UCSD-AML1 (cell line): ENCODE data around the gene GALNT15.
A peak's percentile ranks its signal among the peaks of the same experiment; 100 is the strongest.

Experiments used
- DNase-seq: peaks from one replicate; lab custom pipeline; 2025; ENCODE audit not compliant: unreplicated experiment; lab: John Stamatoyannopoulos, UW

Gene GALNT15

GRCh38 chr3:16150285-16150684, 24.2 kb upstream of the GALNT15 start:
- no peak for DNase-seq

GRCh38 chr3:16151109-16151508, 23.4 kb upstream of the GALNT15 start:
- peak; percentile 81 for DNase-seq

GRCh38 chr3:16168211-16168610, 6.3 kb upstream of the GALNT15 start:
- no peak for DNase-seq

GRCh38 chr3:16171009-16171408, 3.5 kb upstream of the GALNT15 start:
- no peak for DNase-seq

GRCh38 chr3:16171825-16172224, 2.7 kb upstream of the GALNT15 start:
- DNase-seq: no peak

- DNase-seq: no peak
Measured at GRCh38 chr3:16173283-16174025, 1.0 kb upstream of the GALNT15 start.

- DNase-seq: no peak
Measured at GRCh38 chr3:16174026-16174355, 489 bp upstream of the GALNT15 start.

- DNase-seq: no peak
Measured at GRCh38 chr3:16174976-16175901, 759 bp downstream of the GALNT15 start.

- DNase-seq: no peak
Measured at GRCh38 chr3:16176391-16177030, 2.0 kb downstream of the GALNT15 start.

- no peak for DNase-seq
Measured at GRCh38 chr3:16177382-16177781, 2.9 kb downstream of the GALNT15 start.

- no peak for DNase-seq
Measured at GRCh38 chr3:16177962-16178627, 3.6 kb downstream of the GALNT15 start.

GRCh38 chr3:16178628-16178988, 4.1 kb downstream of the GALNT15 start:
- no peak for DNase-seq

GRCh38 chr3:16179261-16179660, 4.8 kb downstream of the GALNT15 start:
- DNase-seq: no peak

GRCh38 chr3:16179771-16180736, 5.6 kb downstream of the GALNT15 start:
- no peak for DNase-seq

GRCh38 chr3:16180737-16181134, 6.3 kb downstream of the GALNT15 start:
- DNase-seq: no peak

GRCh38 chr3:16181361-16181760, 6.9 kb downstream of the GALNT15 start:
- no peak for DNase-seq

GRCh38 chr3:16182183-16182582, 7.7 kb downstream of the GALNT15 start:
- DNase-seq: no peak

- no peak for DNase-seq
Measured at GRCh38 chr3:16182612-16183011, 8.1 kb downstream of the GALNT15 start.

GRCh38 chr3:16183082-16183481, 8.6 kb downstream of the GALNT15 start:
- no peak for DNase-seq

GRCh38 chr3:16183601-16184270, 9.3 kb downstream of the GALNT15 start:
- DNase-seq: no peak
